HG02885 (cell line): Measurements from ENCODE around the gene UBQLNL.

Experiments
- ATAC-seq: cut with Tn5 transposase; IDR thresholded peaks from one replicate; pipeline ENCODE4 v1.9.1; 2021; ENCODE audit warnings: mild to moderate bottlenecking; ENCODE audit not compliant: unreplicated experiment, poor library complexity

Gene UBQLNL, protein sequence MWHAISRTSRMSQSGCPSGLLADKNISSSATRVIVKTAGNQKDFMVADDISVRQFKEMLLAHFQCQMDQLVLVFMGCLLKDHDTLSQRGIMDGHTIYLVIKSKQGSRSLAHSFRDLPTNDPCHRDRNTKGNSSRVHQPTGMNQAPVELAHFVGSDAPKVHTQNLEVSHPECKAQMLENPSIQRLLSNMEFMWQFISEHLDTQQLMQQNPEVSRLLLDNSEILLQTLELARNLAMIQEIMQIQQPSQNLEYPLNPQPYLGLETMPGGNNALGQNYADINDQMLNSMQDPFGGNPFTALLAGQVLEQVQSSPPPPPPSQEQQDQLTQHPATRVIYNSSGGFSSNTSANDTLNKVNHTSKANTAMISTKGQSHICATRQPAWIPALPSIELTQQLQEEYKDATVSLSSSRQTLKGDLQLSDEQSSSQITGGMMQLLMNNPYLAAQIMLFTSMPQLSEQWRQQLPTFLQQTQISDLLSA

DNA sequence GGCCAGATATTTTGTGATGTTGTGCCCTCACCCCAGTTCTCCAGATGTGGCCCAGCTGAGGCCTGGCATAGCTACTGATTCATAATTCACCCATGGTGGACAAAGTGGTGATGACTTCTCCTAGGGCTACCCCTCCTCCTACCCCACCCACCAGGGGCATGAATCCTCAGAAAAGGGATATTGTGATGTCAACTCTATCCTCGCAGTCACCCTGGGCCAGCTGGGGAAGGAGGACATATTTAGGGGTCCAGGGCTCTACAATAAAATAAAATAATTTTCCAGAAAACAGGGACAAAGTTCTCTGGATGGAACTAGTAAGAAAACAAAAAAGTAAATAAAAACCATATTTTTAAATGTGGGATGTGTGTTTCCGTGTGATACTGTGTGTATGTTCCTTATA is at the start of gene UBQLNL:
TSS of gene UBQLNL (minus strand) at position 101 of the 400 bp plus-strand sequence. CDS start 258 bp downstream, outside the sequence.
- no peak for ATAC-seq

DNA sequence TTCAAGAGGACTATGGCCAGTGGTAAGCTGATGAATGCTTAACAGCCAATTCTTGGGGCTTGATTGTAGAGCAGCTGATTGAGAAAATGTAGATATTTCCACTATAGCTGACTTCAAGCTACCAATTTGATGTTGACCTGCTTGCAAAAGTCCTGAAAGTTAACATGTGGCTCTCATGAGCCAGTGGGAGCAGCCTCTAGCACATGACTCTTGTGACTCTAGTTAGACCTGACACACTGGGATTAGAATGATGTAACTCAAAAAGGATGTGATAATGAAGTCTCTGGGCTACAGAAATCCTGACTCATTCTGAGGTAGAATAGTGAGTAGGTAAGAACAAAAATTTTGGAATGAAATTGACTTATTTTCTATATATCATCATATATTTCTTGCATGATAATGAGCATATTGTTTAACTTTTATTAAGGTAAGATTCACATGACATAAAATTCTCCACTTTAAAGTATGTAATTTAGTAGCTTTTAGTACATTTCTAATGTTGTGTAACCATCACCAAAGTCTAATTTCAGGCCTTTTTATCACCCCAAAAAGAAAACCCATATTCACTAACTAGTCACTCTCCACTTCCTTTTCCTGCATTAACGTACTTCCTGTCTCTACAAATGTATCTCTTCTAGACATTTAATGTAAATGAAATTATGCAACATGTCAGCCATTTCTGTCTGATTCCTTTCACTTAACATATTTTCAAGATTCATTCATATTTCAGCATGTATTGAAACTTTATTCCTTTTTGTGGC is 47.9 kb upstream of the UBQLNL start:
- ATAC-seq = no peak

DNA sequence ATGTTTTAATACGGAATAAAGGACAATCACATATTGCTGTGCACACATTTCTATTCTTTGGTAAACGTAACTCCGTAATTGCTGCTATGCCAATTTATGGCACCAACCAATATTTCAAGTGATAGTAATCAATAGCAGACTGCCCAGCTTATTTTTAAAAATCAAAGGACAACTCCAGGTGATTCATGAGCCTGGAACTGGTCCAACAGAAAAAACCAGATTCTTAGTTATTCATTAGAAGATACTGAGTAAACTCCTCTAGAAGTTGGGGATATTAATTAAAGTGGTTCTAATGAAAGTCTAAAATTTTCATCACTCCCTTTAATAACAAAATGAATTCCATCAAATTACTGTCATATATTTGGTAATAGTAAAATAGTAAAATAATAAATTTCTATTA is 41.3 kb upstream of the UBQLNL start:
- no peak for ATAC-seq

DNA sequence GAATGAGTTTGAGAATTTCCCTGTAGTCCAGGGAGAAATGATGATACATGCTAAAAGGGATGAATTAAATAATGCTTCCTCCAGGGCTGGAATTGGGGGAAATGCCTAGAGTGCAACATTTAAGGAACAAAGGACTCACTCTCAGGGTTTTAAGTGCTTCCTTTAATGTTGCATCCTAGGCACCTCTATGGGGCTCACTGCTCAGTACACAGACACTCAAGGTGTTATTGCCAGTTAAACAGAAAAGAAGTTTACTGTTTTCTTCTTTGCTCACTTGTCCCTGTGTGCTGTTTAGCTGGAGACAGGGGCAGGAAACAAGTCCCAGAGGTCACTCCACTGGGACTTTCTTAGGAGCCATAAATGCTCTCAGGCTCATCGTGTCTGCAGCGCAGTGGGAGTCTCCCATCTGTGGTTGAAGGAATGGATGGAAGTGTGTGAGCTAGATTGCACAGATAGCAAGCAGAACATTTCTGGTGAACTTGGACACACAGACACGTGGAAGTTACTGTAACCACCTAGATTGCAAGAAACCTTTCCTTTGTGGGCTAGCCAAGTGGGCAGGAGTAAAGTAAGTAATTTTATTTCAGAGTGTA is 40.2 kb upstream of the UBQLNL start:
- ATAC-seq = no peak

DNA sequence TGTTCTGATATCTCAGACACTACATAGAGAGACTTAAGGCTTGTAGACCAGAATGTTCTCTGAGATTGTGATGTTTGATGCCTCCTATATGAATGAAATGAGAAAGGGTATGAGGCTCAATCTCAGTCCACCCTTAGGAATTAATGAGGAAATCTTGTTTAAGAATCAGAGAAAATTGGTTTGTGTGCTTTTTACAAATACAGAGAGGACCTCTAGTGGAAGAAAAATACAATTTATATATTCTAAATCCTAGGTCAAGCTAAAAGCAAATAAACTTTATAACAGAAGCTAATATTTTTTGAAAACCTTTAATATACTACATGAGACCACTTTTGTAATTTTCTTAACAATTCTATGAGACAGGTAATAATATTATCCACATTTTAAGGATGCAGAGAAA is 36.8 kb upstream of the UBQLNL start:
- ATAC-seq = no peak

DNA sequence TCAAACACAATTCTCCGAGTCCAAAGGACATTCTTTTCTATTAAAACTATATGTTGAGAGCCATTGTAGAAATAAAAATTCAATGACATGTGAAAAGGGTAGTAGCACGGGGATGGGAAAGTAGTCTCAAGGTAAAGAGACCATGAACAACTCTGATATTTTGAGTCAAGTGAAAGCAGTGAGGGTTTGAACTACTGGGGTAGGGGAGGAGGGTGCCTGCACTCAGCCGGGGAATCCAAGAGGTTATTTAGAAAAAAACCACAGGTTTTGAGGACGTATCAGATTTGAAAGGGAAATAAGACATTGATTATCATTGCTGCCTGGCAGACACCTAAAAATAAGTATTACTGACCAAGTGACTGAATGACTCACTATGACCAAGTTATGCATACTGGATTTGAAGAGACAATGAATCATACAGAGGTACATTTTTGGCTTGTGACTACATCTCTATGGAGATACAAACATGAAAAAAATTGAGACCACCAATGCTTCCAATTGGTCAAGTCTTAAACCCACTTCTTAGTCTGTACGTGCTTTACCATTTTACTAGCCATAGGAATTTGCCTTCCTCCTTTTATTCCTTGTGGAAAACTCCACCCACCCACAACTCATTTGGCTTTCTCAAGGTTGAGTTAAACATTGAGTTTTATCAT is 34.1 kb upstream of the UBQLNL start:
- peak; percentile 67 for ATAC-seq

DNA sequence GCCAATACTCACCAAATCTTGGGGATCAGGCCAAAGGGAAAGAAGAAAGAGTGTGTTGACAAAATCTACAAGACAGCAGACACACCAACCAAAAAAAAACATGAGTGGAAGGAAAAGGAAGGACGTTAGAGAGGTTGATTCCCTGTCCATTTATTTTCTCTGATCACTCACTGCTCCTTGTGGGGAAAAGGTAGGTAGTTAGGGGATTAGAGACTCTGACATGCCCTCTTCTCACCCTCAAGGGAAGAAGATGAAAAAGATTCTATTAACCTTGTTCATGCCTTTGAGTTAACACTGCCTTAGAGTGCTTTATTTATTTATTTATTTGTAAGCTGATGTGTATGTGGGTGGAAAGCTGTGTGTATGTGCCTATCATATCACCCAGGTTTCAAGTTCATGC is 31.9 kb upstream of the UBQLNL start, which contains the start of gene OR52H1:
TSS of gene OR52H1 (minus strand) at position 101 of the 400 bp plus-strand sequence. CDS start 3,035 bp downstream, outside the sequence.
- ATAC-seq = no peak

DNA sequence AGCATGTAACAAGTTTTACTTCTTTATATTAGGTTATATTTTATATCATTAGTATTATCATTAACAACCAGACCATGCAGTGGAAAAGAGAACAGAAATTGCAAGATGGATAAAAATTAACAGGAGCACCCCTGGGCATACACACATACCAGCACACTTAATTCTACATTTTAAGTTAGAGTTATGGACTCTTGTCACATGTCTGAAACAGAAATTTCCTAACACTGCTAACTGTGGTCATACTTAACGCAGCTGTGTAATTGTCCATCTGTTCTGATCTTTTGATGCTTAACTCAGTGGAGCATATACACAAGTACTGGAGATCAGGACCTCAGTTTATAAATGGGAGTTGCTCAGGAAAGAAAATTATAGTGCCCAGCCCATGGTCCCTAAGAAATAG is 31.5 kb upstream of the UBQLNL start:
- no peak for ATAC-seq

DNA sequence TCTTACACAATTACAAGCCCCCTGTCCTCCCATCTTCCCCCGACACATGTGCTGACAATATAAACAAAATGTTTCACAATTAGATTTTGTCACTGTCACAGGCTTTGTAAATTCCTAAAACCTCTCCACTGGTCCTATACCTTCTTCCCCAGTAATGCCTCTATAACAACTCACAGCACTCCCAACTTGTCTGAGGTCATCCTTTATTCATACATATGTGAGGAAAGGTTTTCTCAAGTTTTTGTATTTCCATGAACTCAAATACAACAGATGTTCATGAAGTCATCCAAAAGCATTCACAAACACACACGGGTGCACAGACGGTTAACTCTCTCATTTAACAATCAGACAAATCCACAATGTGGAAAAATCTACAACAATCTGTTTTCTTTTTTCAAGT is 30.0 kb upstream of the UBQLNL start:
- ATAC-seq = no peak

DNA sequence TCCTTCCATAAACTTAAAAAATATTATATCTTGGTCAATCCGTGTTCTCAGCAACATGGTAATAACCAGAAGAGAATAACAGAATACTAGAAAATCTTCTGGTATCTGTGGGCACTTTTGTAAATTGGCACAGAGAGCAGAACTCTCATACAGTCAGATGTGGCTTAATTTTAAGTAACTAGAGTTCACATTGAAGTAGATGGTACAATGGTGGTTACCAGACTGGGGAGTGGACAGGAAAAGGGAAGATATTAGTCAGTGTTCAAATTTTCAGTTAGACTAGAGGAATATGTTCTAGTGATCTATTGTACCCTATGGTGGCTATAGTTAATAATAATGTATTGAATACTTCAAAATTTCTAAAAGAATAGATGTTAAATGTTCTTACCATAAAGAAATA is 24.9 kb upstream of the UBQLNL start:
- no peak for ATAC-seq

DNA sequence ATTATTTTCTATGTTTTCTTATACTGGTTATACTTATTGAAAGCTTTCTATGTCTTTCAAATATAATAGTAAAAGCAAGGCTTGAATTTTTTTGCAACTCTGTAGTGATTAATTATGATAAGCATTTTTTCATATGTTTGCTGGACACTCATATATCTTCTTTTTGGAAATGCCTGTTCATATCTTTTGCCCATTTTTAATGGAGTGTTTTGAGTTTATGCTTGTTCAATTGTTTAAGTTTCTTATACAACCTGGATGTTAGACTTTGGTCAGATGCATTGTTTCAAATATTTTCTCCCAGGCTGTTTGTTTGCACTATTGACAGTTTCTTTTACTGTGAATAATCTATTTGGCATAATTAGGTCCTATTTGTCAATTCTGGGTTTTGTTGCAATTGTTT is 20.0 kb upstream of the UBQLNL start:
- no peak for ATAC-seq

DNA sequence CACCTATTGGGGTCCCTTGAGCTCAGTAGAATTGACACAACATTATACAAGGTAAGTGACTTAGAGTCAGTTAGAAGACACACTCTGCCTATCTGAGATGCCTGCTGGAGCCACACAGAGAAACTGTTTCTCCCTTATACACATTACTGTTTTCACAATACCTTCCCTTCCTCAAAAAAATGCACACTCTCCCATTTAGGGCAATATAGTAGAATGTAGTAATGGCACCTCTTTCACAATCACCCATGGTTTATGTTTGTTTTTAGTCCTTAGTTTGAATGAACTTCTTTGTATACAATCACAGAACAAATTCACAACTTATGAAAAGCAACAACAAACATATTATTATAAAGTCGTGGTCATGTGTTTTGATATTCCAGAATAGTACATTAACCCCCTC is 17.5 kb upstream of the UBQLNL start:
- ATAC-seq = no peak

DNA sequence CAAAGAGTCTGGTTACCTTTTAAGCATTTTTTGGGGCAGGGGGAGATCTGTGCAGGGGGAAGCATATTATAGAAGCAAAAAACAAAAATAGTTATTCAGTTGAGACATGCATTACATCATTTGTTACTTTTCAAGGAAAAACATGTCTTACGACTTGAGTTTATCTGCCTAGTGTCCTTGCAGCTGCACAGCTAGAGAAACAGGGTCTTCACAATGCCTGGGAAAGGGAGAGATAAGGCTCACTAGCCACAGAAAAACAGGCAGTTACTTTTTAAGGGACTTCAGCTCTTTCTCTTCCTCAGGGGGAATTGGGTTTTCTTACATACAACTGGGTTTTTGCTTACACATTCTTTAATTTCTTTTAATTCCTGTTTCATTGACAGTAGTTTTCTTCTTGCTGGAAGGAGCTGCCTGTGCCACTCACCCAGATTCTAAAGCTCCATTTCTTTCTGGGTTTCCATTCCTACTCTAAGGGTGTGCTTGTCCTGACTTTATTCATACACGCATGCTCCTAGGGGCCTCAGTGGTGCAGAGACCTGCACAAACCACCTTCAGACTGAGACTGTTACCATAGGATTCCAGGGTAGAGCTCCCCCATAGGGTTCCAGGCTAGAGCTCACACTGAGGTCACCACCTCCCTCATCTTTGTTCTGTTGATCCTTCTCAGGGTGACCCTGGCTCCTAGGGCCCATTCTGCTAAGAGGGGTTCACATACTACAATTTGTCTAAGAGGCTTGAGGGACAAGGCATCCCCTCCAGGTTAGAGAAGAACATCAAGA is 14.7 kb upstream of the UBQLNL start:
- ATAC-seq = no peak

DNA sequence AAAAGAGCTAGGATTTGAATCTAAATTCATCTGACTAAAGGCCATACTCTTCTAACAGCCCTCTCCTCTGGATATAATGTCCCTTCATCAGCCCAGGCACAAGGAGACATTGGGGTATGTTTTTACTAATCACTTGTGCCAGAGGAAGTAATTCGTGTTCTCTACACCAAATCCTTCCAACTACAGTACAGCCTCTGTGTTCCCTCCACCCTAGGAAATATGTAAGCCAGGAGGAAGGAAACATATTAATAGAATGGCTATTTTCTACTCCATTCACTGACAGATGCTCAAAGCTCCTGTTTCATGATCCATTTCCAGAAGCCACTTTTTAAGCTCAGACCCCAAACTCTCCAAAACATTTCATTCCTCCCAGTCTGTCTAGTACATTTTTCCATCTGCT is 12.0 kb upstream of the UBQLNL start:
- ATAC-seq = no peak

DNA sequence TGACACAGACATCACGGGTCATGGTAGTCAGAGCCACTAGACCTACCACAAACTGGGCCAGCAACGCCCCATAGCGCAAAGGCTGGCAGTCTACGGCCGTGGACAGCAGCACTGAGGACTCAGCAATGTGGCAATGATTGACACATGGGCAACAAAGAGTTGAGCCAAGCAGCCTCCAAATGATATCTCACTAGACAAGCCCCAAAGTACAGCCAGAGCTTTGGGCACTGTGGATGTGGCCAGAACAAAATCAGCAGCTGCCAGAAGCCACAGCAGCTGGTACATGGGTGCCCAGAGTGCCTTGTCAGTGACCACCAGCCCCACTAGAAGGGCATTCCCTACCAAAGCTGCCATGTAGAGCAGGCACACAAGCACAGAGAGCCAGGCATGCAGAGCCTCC is 11.2 kb upstream of the UBQLNL start:
- ATAC-seq = no peak

DNA sequence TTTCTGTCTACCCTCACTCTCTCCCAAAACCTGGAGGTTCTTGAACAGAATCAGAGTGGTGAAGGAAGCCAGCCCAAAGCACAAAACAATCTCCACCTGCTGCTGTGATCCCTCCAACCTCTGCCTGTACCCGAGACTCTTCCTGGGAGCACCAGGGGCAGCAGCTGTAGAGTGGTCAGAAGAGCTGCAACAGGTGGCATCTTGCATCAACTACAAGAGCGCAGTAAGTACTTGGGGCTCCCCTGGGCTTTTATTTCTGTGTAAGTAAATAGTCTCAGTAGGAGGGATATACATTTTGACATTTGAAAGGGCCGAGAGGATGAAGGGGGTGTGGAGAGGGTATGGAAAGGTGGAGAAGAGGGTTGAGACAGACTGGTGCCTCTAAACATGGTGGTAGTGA is 8.3 kb upstream of the UBQLNL start:
- no peak for ATAC-seq

DNA sequence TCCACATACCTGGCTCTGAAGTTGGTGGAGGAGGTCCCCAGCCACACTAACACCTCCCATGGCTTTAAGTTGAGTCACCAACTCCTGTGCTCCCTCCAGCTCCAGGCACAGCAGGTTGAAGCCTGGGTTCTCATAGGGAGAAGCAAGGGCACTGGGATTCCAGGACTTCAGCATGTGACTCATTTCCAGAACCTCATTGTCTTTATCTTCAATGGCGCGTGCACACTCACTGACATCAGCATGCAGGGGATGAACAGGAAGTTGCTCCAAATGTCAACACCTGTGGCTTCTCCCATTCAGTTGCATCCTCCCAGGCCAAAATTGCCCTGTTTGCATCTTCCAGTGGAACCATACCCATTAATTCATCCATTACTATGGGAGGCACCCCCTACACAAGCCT is 5.8 kb upstream of the UBQLNL start:
- no peak for ATAC-seq

DNA sequence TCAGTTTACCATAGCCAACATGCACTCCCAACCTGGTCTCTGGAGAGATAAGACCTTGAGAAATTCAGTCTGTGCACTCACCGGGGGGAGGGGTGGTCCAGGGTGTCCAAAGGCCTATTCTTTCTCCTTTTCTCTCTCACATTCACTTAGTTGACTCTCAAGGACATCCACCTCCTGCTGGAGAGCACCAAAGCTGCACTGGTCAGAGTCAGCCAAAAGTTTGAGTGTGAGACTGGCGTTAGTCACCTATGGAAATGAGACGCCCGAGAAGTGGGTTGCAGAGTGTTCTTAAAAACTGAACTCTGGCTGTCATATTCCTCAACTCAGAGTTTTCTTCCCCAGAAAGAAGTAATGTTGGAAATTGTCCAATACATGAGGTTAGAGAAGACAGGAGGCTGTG is 5.0 kb upstream of the UBQLNL start:
- no peak for ATAC-seq

DNA sequence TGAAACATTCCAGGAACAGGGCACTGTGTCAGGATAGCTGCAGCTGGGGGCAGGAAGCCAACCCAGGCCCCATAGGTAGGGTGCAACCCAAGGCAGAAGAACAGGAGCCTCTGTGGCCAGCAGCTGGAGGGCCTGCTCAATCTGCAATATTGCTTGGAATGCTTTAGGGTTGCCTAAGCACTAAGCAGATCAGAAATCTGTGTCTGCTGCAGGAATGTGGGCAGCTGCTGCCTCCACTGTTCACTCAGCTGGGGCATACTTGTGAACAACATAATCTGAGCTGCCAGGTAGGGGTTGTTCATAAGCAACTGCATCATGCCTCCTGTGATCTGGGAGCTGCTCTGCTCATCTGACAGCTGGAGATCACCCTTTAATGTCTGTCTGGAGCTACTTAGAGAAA is 1.7 kb downstream of the UBQLNL start:
- no peak for ATAC-seq

DNA sequence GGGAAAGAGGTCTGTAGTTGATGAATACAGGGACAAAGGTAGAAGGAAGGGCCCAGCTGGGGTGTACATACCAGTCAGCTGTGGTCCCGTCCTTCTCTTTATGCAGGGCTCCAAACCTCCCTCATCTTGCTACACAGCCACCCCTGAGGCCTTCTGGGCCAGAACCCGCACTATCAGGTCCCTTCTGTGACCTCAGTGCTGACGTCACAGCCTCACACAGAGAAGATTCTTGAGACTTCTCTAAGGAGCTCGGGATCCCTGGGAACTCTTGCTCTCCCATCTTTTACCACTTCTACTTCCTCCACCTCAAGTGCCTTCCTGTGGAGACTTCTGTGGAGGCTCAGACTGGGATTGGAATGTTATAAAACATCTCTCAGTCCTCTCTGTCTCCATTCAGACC is 6.7 kb downstream of the UBQLNL start, which contains the start of gene UBQLN3:
TSS of gene UBQLN3 (minus strand) at position 155 of the 400 bp plus-strand sequence. CDS start 399 bp downstream, outside the sequence.
- ATAC-seq = no peak
